GM18870 (cell line): ENCODE results near the gene SEC24C.

Experiments
- ATAC-seq: cut with Tn5 transposase; IDR thresholded peaks from one replicate; pipeline ENCODE4 v1.9.1; 2021; ENCODE audit warnings: moderate library complexity; ENCODE audit not compliant: unreplicated experiment

SEC24C gene

DNA sequence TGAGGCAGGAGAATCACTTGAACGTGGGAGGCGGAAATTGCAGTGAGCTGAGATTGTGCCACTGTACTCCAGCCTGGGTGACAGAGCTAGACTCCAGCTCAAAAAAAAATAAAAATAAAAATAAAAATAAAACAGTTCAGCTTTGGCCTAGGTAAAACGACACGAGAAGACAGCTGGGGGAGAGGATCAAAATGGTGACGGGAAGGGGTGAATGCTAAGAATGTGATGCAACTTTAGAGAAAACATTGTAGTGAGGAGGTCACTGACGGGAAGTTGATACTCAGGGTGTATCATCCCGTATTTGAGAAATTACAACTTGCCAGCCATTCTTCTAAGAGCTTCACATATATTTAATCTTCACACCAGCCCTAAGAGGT is 66.2 kb downstream of the SEC24C start:
- no peak for ATAC-seq

GRCh38 chr10:73810735-73811465 is 66.7 kb downstream of the SEC24C start:
- ATAC-seq = peak; percentile 19

DNA sequence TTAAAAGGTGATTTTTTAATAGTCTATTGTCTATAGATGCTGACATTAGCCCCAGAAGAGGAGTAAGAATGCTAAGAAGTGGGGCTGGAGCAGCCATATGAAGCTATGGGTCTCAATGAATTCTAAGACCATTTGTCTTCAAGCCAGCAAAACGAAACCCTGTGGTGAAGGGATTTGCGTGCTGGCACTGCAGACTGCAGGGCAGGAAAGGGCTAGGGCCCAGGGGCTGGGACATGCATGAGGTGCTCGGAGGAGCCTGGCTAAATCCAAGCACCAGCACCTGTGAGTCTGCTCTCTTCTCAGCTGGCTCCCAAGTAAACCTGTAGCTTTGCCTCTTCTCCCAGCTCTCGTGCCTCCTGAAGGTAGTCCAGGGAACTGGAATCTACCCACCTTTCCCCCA is 68.5 kb downstream of the SEC24C start:
- no peak for ATAC-seq

- ATAC-seq = no peak
Measured at GRCh38 chr10:73813333-73813732, 69.2 kb downstream of the SEC24C start.

GRCh38 chr10:73814276-73814895 is 70.2 kb downstream of the SEC24C start:
- no peak for ATAC-seq

DNA sequence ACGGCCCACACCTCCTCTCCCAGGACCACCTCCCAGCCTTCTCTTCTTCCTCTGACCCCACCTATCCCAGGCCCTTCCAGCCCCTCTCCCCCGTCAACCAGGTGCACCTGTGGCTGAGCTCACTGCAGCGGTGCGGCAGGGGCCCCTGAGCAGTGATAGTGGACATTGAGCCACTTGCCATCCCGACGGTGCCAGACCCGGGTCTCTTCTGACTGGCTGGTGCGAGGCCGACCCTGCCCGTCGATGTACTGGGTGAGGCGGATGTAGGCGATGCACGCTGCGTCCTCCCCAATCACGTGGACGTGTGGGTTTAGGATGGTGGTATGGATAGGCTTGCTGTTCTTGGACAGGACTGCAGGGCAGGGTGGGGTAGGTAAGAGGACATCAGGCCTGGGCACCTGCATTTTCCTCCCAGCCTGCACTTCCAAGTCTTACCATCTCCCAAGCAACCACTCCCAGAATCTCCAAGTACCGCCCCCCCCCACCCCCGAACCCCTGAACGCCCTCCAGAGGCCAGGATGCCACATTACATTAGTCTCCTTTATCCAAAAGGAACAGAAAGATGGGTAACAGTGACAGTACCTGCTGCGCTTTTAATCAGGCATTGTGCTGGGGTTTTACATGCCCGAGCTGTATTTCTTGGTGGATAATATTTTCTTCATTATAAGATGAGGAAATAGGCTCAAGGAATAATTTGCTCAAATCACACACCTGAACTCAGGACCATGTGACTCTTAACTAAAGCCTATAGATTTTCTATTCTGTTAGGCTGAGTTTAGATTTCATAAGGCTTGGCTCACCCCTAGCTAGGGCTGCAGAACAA is 70.9 kb downstream of the SEC24C start:
- ATAC-seq = no peak

GRCh38 chr10:73815719-73816030 is 71.5 kb downstream of the SEC24C start:
- no peak for ATAC-seq

DNA sequence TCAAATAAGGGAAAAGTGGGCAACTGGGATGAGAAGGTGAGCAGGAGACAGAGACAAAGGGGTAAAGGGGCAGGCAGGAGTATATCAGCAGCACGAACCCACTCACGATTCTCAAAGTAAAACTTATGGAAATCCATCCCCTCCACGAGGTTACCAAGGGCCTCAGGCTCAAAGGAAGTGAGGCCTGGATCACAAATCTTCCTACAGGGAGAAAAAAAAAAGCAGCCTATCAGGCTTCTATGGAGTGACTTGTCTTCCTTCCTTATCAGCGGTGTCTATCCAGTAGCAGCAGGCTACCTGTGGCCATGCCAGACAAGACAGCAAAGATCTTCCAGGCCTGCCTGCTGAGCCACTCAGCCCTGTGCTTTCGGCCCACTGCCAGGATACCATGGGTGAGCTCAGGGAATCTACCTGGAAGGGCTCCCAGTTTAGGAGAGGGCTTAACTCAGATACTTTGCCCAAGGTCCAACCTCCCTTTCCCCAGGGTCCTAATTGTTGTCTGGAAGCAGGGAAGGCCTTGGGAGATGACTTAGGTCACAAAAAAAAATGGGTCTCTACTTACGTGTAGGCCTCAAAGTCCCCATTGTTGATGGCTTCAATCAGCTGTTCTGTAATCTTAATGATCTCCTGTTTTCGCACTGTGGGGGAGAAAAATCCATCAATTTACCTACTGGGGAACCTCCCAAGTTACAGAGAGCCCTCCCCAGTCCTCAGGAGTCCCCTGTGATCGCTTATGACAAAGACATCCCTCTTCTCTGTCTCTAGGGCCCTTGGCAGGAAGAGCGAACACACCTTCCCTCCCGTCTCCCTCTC is 73.0 kb downstream of the SEC24C start:
- no peak for ATAC-seq

GRCh38 chr10:73817826-73818225 is 73.7 kb downstream of the SEC24C start:
- ATAC-seq = no peak

DNA sequence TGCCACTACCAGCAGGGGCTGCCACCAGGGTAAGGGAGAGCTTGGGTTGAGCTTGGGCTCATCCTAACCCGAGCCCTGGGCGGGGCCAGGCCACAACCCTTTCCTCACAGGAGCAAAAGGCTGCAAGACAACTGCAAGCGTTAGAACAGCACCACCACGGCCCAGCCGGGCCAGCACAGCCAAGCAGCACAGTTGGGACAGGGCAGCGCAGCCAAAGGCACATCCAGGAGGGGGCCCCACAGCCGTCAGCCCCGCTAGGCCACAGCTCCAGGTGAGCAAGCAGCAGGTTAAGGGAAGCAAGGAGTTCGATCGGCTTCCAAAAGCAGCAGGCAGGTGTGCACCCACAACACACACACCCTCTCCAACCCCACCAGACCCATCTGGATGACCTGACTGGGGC is 74.2 kb downstream of the SEC24C start:
- ATAC-seq = no peak

- no peak for ATAC-seq
Measured at GRCh38 chr10:73819081-73819480, 74.9 kb downstream of the SEC24C start.

GRCh38 chr10:73819513-73820093 is 75.4 kb downstream of the SEC24C start:
- ATAC-seq = no peak
